ENCODE results near the gene MBD2. TPM values are rescaled to one million over a fixed set of nuclear protein-coding genes. Genes with fewer than 3 reads are reported as not detected.

MBD2 gene
- total and polyA plus RNA-seq, 2 of the 8 experiments (the other 6 are each of a cell fraction or from before 2014, with no cell fraction given) = 36.2 to 52.7 TPM

DNA sequence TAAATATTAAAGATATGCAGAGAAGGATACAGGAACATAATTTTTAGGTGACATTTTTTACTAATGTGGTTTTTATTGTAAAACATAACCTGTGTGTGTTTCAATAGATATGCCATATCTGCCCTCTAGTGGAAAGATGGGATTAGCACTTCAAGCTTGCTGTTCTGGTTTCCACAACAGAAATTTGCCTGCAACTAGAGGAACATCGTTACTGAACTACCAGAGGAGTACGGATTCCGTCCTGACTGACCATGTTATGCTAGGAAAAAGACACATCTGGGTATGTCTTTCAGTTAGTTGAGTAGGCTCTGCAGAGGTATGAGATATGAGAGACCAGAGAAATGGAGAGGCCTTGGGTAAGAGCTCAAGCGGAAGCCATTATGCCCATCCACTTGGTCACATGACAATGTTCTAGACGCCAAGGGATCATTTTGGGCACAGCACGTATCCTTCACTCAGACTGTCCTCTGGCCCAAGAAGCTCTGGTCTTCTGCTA lies 104.9 kb downstream of the MBD2 start:
- H4K5ac ChIP-seq (ENCODE audit: insufficient read length, low read depth, low read length) = no peak overlapping the region
- H3K4me1 ChIP-seq (replicated peaks in 1 of 4; ENCODE audit: control insufficient read depth in 3 of 4, insufficient read depth in 4 of 4, low read length in 3 of 4) = peaks cover 0 to 16% (median 7%) of the 10 kb centered on the region in 4 experiments; a peak in 4 of 7 replicates
- peak in 1 of 2 experiments; percentile 54 for DNase-seq (ENCODE audit: low read depth in 1 of 2, low spot score in 2 of 2)
- H3K9ac ChIP-seq (replicated peaks in 1 of 4; ENCODE audit: extremely low read depth in 1 of 4, low read depth in 3 of 4, low read length in 3 of 4) = no peak overlapping the region
- no peak overlapping the region for H2BK15ac ChIP-seq (ENCODE audit: low read length)
- H3K9me3 ChIP-seq (ENCODE audit: insufficient read depth in 2 of 2, low read depth in 1 of 2, low read length in 1 of 2) = no peaks in the 10 kb centered on the region
- no peaks in the 10 kb centered on the region for H3K27me3 ChIP-seq (replicated peaks in 1 of 4; ENCODE audit: control insufficient read depth in 3 of 4, extremely low read depth in 1 of 4, insufficient read depth in 3 of 4, low read length in 3 of 4)
- H3K4ac ChIP-seq (replicated peaks; ENCODE audit: insufficient read length, low read depth, low read length) = no peak overlapping the region
- H3K56ac ChIP-seq (replicated peaks; ENCODE audit: insufficient read length, low read depth, low read length) = no peak overlapping the region
- H2AFZ ChIP-seq (ENCODE audit: low read length) = peak overlapping the region; percentile 100
- H2BK5ac ChIP-seq (ENCODE audit: low read depth, low read length) = no peak overlapping the region
- H4K8ac ChIP-seq (ENCODE audit: extremely low read depth, insufficient read depth, low read length) = no peak overlapping the region
- no peak overlapping the region for H2BK120ac ChIP-seq (replicated peaks; ENCODE audit: low read depth, low read length)
- H3K79me1 ChIP-seq (ENCODE audit: low read depth, low read length) = no peaks in the 10 kb centered on the region
- ChIA-PET POLR2A (ENCODE audit: partially characterized antibody) (interaction anchor here (1.0 to 1.1 kb wide), 2 partner anchors 14 to 16 kb away, joined by 3 read pairs; no protein-coding TSS in a partner anchor), CTCF (ENCODE audit: partially characterized antibody) (interaction anchor here (0.5 to 7.8 kb wide), 47 partner anchors 9 to 1937 kb away, joined by 3 to 48 read pairs (median 4); no protein-coding TSS in a partner anchor)
- H2AK5ac ChIP-seq (ENCODE audit: low read depth, low read length) = no peak overlapping the region
- 0 out of 2 replicates have a peak overlapping the region, but pooled peaks have one; percentile 29 for H2BK12ac ChIP-seq (ENCODE audit: low read depth, low read length)
- peak; percentile 81 for FAIRE-seq
- 70% methylated on average over 6 of the region's 6 CpGs; no CpG with 5 or more reads in 1 of the 2 experiments for WGBS, 2 experiments (ENCODE audit: extremely low coverage in 1 of 2, insufficient coverage in 1 of 2, insufficient read length in 1 of 2, insufficient replicate concordance in 2 of 2, low coverage in 1 of 2, low lambda C conversion rate in 2 of 2, missing lambda C conversion rate in 1 of 2)
- H3K4me2 ChIP-seq (ENCODE audit: insufficient read depth in 1 of 2, low read depth in 2 of 2, low read length in 2 of 2) = no peak overlapping the region
- no peak overlapping the region for H3K23ac ChIP-seq (ENCODE audit: insufficient read length)
- 0 out of 2 replicates have a peak overlapping the region, but pooled peaks have one; percentile 26 for H3K18ac ChIP-seq (ENCODE audit: extremely low read depth, low read length)
- no peaks in the 10 kb centered on the region for H3K36me3 ChIP-seq (ENCODE audit: control insufficient read depth in 2 of 4, insufficient read depth in 4 of 4, low read length in 3 of 4)
- H4K91ac ChIP-seq (replicated peaks; ENCODE audit: insufficient read length, low read length) = no peak overlapping the region
- peak overlapping the region in 1 of 4 experiments; percentile 12; a peak in 1 of 8 replicates for H3K4me3 ChIP-seq (ENCODE audit: extremely low read depth in 1 of 4, insufficient read depth in 2 of 4, low read depth in 3 of 4, low read length in 4 of 4)
- H4K20me1 ChIP-seq (replicated peaks in 1 of 2; ENCODE audit: control insufficient read depth in 1 of 2, insufficient read depth in 2 of 2, low read length in 2 of 2) = no peaks in the 10 kb centered on the region
- H2BK20ac ChIP-seq (ENCODE audit: low read length) = no peak overlapping the region
- H3K79me2 ChIP-seq (ENCODE audit: control insufficient read depth in 1 of 2, insufficient read depth in 2 of 2, low read length in 2 of 2) = no peaks in the 10 kb centered on the region
- no peak overlapping the region for H3K14ac ChIP-seq (ENCODE audit: insufficient read length)
- peaks cover 2% of the 10 kb centered on the region; the same call in 1 of the 2 replicates for H3K23me2 ChIP-seq (ENCODE audit: low read depth, low read length)
- no peak overlapping the region for H3K27ac ChIP-seq (ENCODE audit: low read depth, low read length)
- TF ChIP-seq, protein P1, sequence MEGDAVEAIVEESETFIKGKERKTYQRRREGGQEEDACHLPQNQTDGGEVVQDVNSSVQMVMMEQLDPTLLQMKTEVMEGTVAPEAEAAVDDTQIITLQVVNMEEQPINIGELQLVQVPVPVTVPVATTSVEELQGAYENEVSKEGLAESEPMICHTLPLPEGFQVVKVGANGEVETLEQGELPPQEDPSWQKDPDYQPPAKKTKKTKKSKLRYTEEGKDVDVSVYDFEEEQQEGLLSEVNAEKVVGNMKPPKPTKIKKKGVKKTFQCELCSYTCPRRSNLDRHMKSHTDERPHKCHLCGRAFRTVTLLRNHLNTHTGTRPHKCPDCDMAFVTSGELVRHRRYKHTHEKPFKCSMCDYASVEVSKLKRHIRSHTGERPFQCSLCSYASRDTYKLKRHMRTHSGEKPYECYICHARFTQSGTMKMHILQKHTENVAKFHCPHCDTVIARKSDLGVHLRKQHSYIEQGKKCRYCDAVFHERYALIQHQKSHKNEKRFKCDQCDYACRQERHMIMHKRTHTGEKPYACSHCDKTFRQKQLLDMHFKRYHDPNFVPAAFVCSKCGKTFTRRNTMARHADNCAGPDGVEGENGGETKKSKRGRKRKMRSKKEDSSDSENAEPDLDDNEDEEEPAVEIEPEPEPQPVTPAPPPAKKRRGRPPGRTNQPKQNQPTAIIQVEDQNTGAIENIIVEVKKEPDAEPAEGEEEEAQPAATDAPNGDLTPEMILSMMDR (IDR thresholded peaks at IDR 0.05; ENCODE audit: control extremely low read depth in 1 of 3, insufficient read depth in 1 of 3, low read depth in 1 of 3, low read length in 3 of 3) = peak in 2 of 3 experiments; percentile 54 to 78; a peak in 2 of 4 replicates
- TF ChIP-seq, protein P2, sequence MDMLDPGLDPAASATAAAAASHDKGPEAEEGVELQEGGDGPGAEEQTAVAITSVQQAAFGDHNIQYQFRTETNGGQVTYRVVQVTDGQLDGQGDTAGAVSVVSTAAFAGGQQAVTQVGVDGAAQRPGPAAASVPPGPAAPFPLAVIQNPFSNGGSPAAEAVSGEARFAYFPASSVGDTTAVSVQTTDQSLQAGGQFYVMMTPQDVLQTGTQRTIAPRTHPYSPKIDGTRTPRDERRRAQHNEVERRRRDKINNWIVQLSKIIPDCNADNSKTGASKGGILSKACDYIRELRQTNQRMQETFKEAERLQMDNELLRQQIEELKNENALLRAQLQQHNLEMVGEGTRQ (IDR thresholded peaks at IDR 0.05; ENCODE audit: low read length) = peak; percentile 53
- TF ChIP-seq NRF1 (IDR thresholded peaks at IDR 0.05; ENCODE audit: low read depth, low read length) (no peak), MAX (IDR thresholded peaks at IDR 0.05) (no peak), SIRT6 (IDR thresholded peaks at IDR 0.05; ENCODE audit: low read length) (no peak), YY1 (IDR thresholded peaks at IDR 0.05; ENCODE audit: low read depth, low read length) (peak; percentile 77), SP4 (IDR thresholded peaks at IDR 0.05; ENCODE audit: low read length) (no peak), FOSL1 (IDR thresholded peaks at IDR 0.05; ENCODE audit: insufficient read depth, low read depth, low read length) (no peak), MAFK (IDR thresholded peaks at IDR 0.05; ENCODE audit: low read depth, low read length) (no peak)

Measured in H1 (cell line).